DOHH2 (cell line): Measurements from ENCODE around the gene C2orf76.

Experiments
- H3F3A ChIP-seq: fragments of 200-600 bp; sonication (generic), shearing (Covaris generic); 2 replicates; pipeline ENCODE4 v1.6.0; 2016; ENCODE audit warnings: antibody characterized with exemption, mild to moderate bottlenecking; ENCODE audit not compliant: control insufficient read depth, insufficient read depth
- H3K27ac ChIP-seq: fragments of 200-600 bp; sonication (generic); 2 replicates; pipeline ENCODE4 v1.5.1; 2014; ENCODE audit warnings: low read depth, mild to moderate bottlenecking, low read length, moderate library complexity
- H3K27me3 ChIP-seq: fragments of 200-600 bp; sonication (generic); 2 replicates; pipeline ENCODE4 v1.6.1; 2014; ENCODE audit warnings: mild to moderate bottlenecking, low read length, mixed read lengths; ENCODE audit not compliant: control insufficient read depth
- H3K36me3 ChIP-seq: fragments of 200-600 bp; sonication (generic); 2 replicates; pipeline ENCODE4 v1.6.1; 2014; ENCODE audit warnings: mild to moderate bottlenecking, low read length, moderate library complexity, mixed read lengths; ENCODE audit not compliant: control insufficient read depth
- H3K4me1 ChIP-seq: fragments of 200-600 bp; sonication (generic); 2 replicates; pipeline ENCODE4 v1.6.1; 2014; ENCODE audit warnings: mild to moderate bottlenecking, low read length, mixed read lengths; ENCODE audit not compliant: control insufficient read depth
- H3K4me2 ChIP-seq: fragments of 200-600 bp; sonication (generic); 2 replicates; pipeline ENCODE4 v1.6.0; 2014; ENCODE audit warnings: mild to moderate bottlenecking, low read length, moderate library complexity
- H3K4me3 ChIP-seq: fragments of 200-600 bp; sonication (generic); 2 replicates; pipeline ENCODE4 v1.5.1; 2014; ENCODE audit warnings: mild to moderate bottlenecking, low read length, mixed read lengths
- H3K79me2 ChIP-seq: fragments of 200-600 bp; sonication (generic); 2 replicates; pipeline ENCODE4 v1.6.1; 2014; ENCODE audit warnings: mild to moderate bottlenecking, low read length, mixed read lengths; ENCODE audit not compliant: control insufficient read depth
- H3K9me2 ChIP-seq: fragments of 200-600 bp; sonication (generic); replicated peaks from 2 replicates; pipeline ENCODE4 v1.6.1; 2014; ENCODE audit warnings: mild to moderate bottlenecking, low read length, mixed read lengths; ENCODE audit not compliant: control insufficient read depth
- H3K9me3 ChIP-seq: fragments of 200-600 bp; sonication (generic); 2 replicates; pipeline ENCODE4 v1.6.1; 2014; ENCODE audit warnings: antibody characterized with exemption, low read length, mixed read lengths; ENCODE audit not compliant: control insufficient read depth, insufficient read depth
- H4K20me1 ChIP-seq: fragments of 200-600 bp; sonication (generic); 2 replicates; pipeline ENCODE4 v1.6.0; 2014; ENCODE audit warnings: low read depth, mild to moderate bottlenecking, antibody characterized with exemption, low read length, moderate library complexity; ENCODE audit not compliant: control insufficient read depth, insufficient read depth
- CTCF ChIP-seq: fragments of 200-600 bp; sonication (generic); IDR thresholded peaks from one replicate; pipeline ENCODE4 v1.5.1; 2014; ENCODE audit warnings: antibody characterized with exemption, mild to moderate bottlenecking, low read depth, low read length; ENCODE audit not compliant: poor library complexity, severe bottlenecking
- EZH2phosphoT487 ChIP-seq: fragments of 200-600 bp; sonication (generic); IDR thresholded peaks from 2 replicates; pipeline ENCODE4 v1.6.1; 2017; ENCODE audit warnings: borderline replicate concordance, mild to moderate bottlenecking, antibody characterized with exemption, low read length, moderate library complexity, mixed read lengths

Gene C2orf76

GRCh38 chr2:119267604-119268003, 99.0 kb downstream of the C2orf76 start:
- Histone ChIP-seq H3F3A (no peaks in the 10 kb centered on the region), H3K9me2 (no peaks in the 10 kb centered on the region), H3K4me3 (no peak overlapping the region), H3K36me3 (no peaks in the 10 kb centered on the region), H3K9me3 (peaks cover 4% of the 10 kb centered on the region; the same call in 1 of the 2 replicates), H3K4me2 (no peak overlapping the region), H3K79me2 (no peaks in the 10 kb centered on the region), H4K20me1 (no peaks in the 10 kb centered on the region), H3K4me1 (peaks cover 5% of the 10 kb centered on the region; the same call in 1 of the 2 replicates), H3K27ac (no peak overlapping the region), H3K27me3 (0 out of 2 replicates have a peak, but pooled peaks cover 4% of the 10 kb centered on the region)
- no peak for TF ChIP-seq CTCF
- TF ChIP-seq EZH2phosphoT487: no peak

GRCh38 chr2:119266091-119266589, 100.5 kb downstream of the C2orf76 start:
- Histone ChIP-seq H3K4me2 (no peak overlapping the region), H3K36me3 (no peaks in the 10 kb centered on the region), H3K4me3 (no peak overlapping the region), H3K9me3 (peaks cover 4% of the 10 kb centered on the region; the same call in 1 of the 2 replicates), H3K79me2 (no peaks in the 10 kb centered on the region), H3K27ac (no peak overlapping the region), H3K27me3 (0 out of 2 replicates have a peak, but pooled peaks cover 4% of the 10 kb centered on the region), H3F3A (no peaks in the 10 kb centered on the region), H3K9me2 (no peaks in the 10 kb centered on the region), H4K20me1 (no peaks in the 10 kb centered on the region), H3K4me1 (peaks cover 5% of the 10 kb centered on the region; the same call in 1 of the 2 replicates)
- TF ChIP-seq CTCF: no peak
- no peak for TF ChIP-seq EZH2phosphoT487

GRCh38 chr2:119265693-119266066, 101.0 kb downstream of the C2orf76 start:
- no peak overlapping the region for H3K27ac ChIP-seq

More at GRCh38 chr2:119265693-119266066, 101.0 kb downstream of the C2orf76 start:
- no peaks in the 10 kb centered on the region for H3K9me2 ChIP-seq
- no peaks in the 10 kb centered on the region for H3F3A ChIP-seq
- H3K9me3 ChIP-seq: peaks cover 4% of the 10 kb centered on the region; the same call in 1 of the 2 replicates
- TF ChIP-seq CTCF (no peak), EZH2phosphoT487 (no peak)
- no peak overlapping the region for H3K4me2 ChIP-seq
- H3K27me3 ChIP-seq: 0 out of 2 replicates have a peak, but pooled peaks cover 3% of the 10 kb centered on the region
- H4K20me1 ChIP-seq: no peaks in the 10 kb centered on the region
- H3K36me3 ChIP-seq: no peaks in the 10 kb centered on the region
- no peak overlapping the region for H3K4me3 ChIP-seq
- peaks cover 5% of the 10 kb centered on the region; the same call in 1 of the 2 replicates for H3K4me1 ChIP-seq
- no peaks in the 10 kb centered on the region for H3K79me2 ChIP-seq
